Mesodermal cell (in vitro differentiated cells): ENCODE measurements around the gene APOL4.
"Not testable (repeated sequence)": the region's sequence is repeated elsewhere in the genome, so short reads cannot be mapped to it uniquely, and the experiment has no call there.

Source experiments
- H3K27ac ChIP-seq: 2 replicates; pipeline ENCODE4 v1.7.0; 2013; ENCODE audit warnings: mild to moderate bottlenecking, low read depth, low read length, moderate library complexity; ENCODE audit not compliant: severe bottlenecking
- H3K36me3 ChIP-seq: 2 replicates; pipeline ENCODE4 v1.7.1; 2013; ENCODE audit warnings: mild to moderate bottlenecking, low read length, moderate library complexity; ENCODE audit not compliant: control insufficient read depth, insufficient read depth
- H3K4me1 ChIP-seq: one replicate; pipeline ENCODE4 v1.7.1; 2013; ENCODE audit warnings: mild to moderate bottlenecking, low read length; ENCODE audit not compliant: insufficient read depth, control insufficient read depth, poor library complexity, severe bottlenecking
- H3K4me3 ChIP-seq: 2 replicates; pipeline ENCODE4 v1.7.0; 2013; ENCODE audit warnings: low read length, control low read depth, mild to moderate bottlenecking; ENCODE audit not compliant: insufficient read depth, poor library complexity, severe bottlenecking; ENCODE audit errors: extremely low read depth
- H3K9me3 ChIP-seq: 2 replicates; pipeline ENCODE4 v1.7.1; 2013; ENCODE audit warnings: mild to moderate bottlenecking, low read length, moderate library complexity; ENCODE audit not compliant: control insufficient read depth
- WGBS, 2 experiments: methylation state at CpG; one replicate each; pipeline ENCODE4 v1.1.5; 2013; ENCODE audit warnings: missing lambda C conversion rate in 2 of 2; ENCODE audit not compliant: insufficient coverage in 2 of 2; 5-methylcytosine and 5-hydroxymethylcytosine counted together

The APOL4 gene

DNA sequence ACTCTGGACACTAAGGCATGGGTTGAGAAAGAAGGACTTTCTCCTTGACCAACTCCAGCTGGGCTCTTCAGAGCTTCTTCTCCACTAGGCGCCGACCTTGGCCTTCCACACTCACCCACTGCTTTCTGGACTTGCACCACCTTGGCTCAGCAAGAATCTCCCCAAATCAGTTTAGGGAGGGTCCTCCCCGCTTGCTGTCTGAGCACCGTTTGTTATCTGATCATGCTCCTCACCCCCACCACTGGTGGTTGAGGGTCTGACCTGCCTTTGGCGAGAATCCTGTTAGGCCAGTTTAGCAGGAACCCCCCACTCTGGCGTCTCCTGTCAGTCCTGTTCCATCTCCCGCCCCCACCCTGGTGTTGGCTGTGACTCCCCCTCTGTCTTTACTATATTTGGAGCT lies 27.3 kb upstream of the APOL4 start:
- H3K36me3 ChIP-seq = no peaks in the 10 kb centered on the region
- H3K27ac ChIP-seq = no peak overlapping the region
- no peaks in the 10 kb centered on the region for H3K9me3 ChIP-seq
- WGBS, 2 experiments = 95 to 98% methylated on average over 5 to 6 of the region's 7 CpGs
- no peak overlapping the region for H3K4me3 ChIP-seq
- H3K4me1 ChIP-seq = no peaks in the 10 kb centered on the region

- H3K27ac ChIP-seq, H3K4me1 ChIP-seq, H3K9me3 ChIP-seq, H3K4me3 ChIP-seq, H3K36me3 ChIP-seq: not testable (repeated sequence)
- no CpG with 5 or more reads among the region's 1 CpG for WGBS, 2 experiments
Measured at GRCh38 chr22:36228369-36228768, 26.8 kb upstream of the APOL4 start.

GRCh38 chr22:36227806-36228205 lies 26.2 kb upstream of the APOL4 start:
- WGBS, 2 experiments = 87 to 88% methylated on average over 7 to 8 of the region's 8 CpGs
- no peaks in the 10 kb centered on the region for H3K36me3 ChIP-seq
- no peak overlapping the region for H3K27ac ChIP-seq

DNA sequence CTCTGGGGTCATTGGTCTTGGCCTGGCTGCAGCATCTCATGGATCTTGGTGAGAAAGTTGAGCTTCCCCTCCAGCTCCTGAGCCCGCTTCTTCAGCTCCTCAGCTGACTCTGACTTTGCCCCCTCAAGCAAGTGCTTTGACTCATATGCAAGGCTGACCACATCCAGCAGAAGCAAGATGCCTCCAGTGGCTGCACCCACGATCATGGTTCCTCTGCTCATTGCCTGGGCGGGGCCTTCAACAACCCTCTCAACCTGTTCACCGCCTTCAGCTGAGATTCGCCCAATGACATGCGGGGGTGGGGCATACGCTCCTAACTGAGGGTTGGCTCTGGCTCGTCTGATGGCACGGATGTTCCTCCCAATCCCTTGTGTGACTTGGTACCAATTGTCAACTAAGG lies 25.8 kb upstream of the APOL4 start:
- Histone ChIP-seq H3K4me1 (no peaks in the 10 kb centered on the region), H3K27ac (no peak overlapping the region), H3K4me3 (no peak overlapping the region), H3K9me3 (no peaks in the 10 kb centered on the region), H3K36me3 (no peaks in the 10 kb centered on the region)
- WGBS, 2 experiments = 91 to 99% methylated on average over 5 to 9 of the region's 9 CpGs

More at GRCh38 chr22:36227806-36228205, 26.2 kb upstream of the APOL4 start:
- Histone ChIP-seq H3K9me3 (no peaks in the 10 kb centered on the region), H3K4me1 (no peaks in the 10 kb centered on the region), H3K4me3 (no peak overlapping the region)

DNA sequence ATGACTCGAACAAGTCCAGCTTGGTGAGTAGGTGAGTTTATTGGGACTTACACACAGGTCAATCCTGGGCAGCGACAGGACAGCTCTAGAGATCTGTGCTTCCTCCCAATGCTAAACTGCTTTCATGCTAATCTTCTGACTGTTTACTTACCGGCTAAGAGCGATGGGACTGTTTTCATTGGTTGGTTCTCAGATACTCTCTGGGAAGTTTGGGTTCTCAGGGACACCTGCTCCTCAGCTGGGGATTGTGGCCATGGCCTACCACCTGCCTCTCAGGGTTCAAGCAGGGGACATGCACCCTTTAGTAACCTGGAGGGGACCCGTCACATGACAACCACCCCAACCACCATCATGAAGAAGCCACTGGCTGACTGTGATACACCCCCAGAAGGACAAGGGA lies 24.6 kb upstream of the APOL4 start:
- WGBS, 2 experiments = 85 to 89% methylated on average over 2 to 3 of the region's 5 CpGs

GRCh38 chr22:36225333-36225922 lies 23.8 kb upstream of the APOL4 start:
- Histone ChIP-seq H3K9me3 (no peaks in the 10 kb centered on the region), H3K4me1 (no peaks in the 10 kb centered on the region), H3K4me3 (no peak overlapping the region), H3K27ac (no peak overlapping the region), H3K36me3 (no peaks in the 10 kb centered on the region)
- WGBS, 2 experiments = 75 to 91% methylated on average over 9 of the region's 9 CpGs

More for the DNA sequence above, 24.6 kb upstream of the APOL4 start:
- no peaks in the 10 kb centered on the region for H3K9me3 ChIP-seq
- H3K4me3 ChIP-seq = no peak overlapping the region
- no peaks in the 10 kb centered on the region for H3K36me3 ChIP-seq
- no peaks in the 10 kb centered on the region for H3K4me1 ChIP-seq
- H3K27ac ChIP-seq = no peak overlapping the region

GRCh38 chr22:36224245-36224644 lies 22.6 kb upstream of the APOL4 start:
- H3K9me3 ChIP-seq = no peaks in the 10 kb centered on the region
- H3K36me3 ChIP-seq = no peaks in the 10 kb centered on the region
- H3K4me3 ChIP-seq = no peak overlapping the region
- no peaks in the 10 kb centered on the region for H3K4me1 ChIP-seq
- no peak overlapping the region for H3K27ac ChIP-seq
- 100% methylated on average over 1 to 3 of the region's 4 CpGs for WGBS, 2 experiments

DNA sequence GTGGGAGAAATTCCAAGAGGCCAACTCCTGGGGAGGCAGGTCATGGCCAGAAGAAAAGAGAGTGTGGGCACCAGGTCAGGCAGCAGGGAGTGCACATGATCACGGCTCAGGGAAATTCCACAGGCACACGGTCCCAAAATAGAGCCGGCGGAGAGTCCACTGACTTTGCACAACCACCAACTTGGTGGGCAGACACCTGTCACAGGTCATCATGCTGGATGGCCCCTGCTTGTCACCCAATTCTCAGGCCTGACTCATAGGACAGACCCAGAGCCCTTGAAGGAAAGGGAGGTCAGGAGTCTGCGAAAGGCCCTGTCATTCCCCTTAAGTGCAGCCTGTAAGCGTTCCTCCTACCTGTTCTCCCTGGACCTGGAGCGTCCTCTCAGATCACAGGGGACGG lies 21.9 kb upstream of the APOL4 start:
- Histone ChIP-seq H3K4me1 (no peaks in the 10 kb centered on the region), H3K27ac (no peak overlapping the region), H3K36me3 (no peaks in the 10 kb centered on the region), H3K4me3 (no peak overlapping the region), H3K9me3 (no peaks in the 10 kb centered on the region)
- WGBS, 2 experiments = 92 to 94% methylated on average over 7 to 8 of the region's 8 CpGs

DNA sequence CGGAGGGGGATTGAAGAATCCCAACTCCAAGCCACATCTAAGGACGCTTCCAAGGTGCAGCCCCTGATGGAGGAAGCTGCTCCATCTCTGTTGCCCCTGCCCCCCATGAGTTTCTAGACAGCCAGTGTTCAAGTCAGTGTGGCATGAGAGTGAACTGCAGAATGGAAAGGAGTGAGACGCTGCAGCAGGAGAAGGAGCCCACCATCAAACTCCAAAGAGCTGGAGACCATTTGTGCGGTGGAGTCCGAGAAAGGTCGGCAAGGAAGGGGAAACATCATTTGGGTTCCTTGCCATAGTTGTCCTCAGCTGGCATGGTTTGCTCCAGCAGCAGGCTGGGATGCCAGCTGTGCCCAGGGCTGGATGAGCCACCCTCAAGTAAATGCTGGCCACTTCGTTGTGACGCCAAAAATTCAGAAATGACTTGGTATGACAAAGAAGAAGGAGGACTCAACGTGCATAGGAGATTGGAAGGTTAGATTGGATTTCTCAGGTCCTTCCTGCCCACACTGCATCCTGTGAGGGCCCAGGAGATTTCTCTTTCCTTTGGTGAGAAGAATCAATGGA lies 21.4 kb upstream of the APOL4 start:
- H3K4me1 ChIP-seq = no peaks in the 10 kb centered on the region
- 90 to 93% methylated on average over 5 to 9 of the region's 9 CpGs for WGBS, 2 experiments

GRCh38 chr22:36221799-36222751 lies 20.5 kb upstream of the APOL4 start:
- Histone ChIP-seq H3K4me3 (no peak overlapping the region), H3K4me1 (no peaks in the 10 kb centered on the region), H3K36me3 (no peaks in the 10 kb centered on the region), H3K9me3 (no peaks in the 10 kb centered on the region), H3K27ac (no peak overlapping the region)
- 13 to 21% methylated on average over 1 to 6 of the region's 7 CpGs for WGBS, 2 experiments

More for the DNA sequence above, 21.4 kb upstream of the APOL4 start:
- Histone ChIP-seq H3K27ac (no peak overlapping the region), H3K4me3 (no peak overlapping the region), H3K9me3 (no peaks in the 10 kb centered on the region), H3K36me3 (no peaks in the 10 kb centered on the region)
